Panc1 (cell line): ENCODE measurements around the gene ATP2B2. TPM values are rescaled to one million over a fixed set of nuclear protein-coding genes. Genes with fewer than 3 reads are reported as not detected.

Source experiments
- ATAC-seq: fragments of 200-7000 bp; cut with Tn5 transposase; 2 replicates; pipeline ENCODE4 v1.9.1; 2020; ENCODE audit warnings: mild to moderate bottlenecking, moderate library complexity
- BruUV-seq: library from RNA; stranded (reverse); fragments of 400-500 nt; replicated peaks from 2 replicates; lab custom pipeline; 2021; lab: Mats Ljungman, UMichigan
- CTCF ChIA-PET: fragments of 300-600 bp; sonication (Branson Sonifier 250); formaldehyde crosslinking; loops from one replicate; lab custom pipeline; 2022; ENCODE audit warnings: antibody characterized with exemption; lab: Charles Lee
- POLR2A ChIA-PET: fragments of 300-600 bp; sonication (Branson Sonifier 250); formaldehyde crosslinking; loops from one replicate; lab custom pipeline; 2022; ENCODE audit warnings: antibody characterized with exemption; lab: Charles Lee
- DNase-seq: peaks from one replicate; pipeline ENCODE4 v3.0.0-alpha.2; 2010; ENCODE audit warnings: low read depth, low spot score
- H3K27ac ChIP-seq: 2 replicates; pipeline ENCODE4 v1.5.1; 2011; ENCODE audit warnings: mild to moderate bottlenecking, low read length, inconsistent platforms
- H3K27me3 ChIP-seq: fragments of 200-500 bp; sonication (Bioruptor generic); 2 replicates; pipeline ENCODE4 v1.6.0; 2014; ENCODE audit warnings: low read length, inconsistent platforms; ENCODE audit not compliant: control insufficient read depth, insufficient read depth
- H3K36me3 ChIP-seq: fragments of 200-500 bp; sonication (Bioruptor generic); 2 replicates; pipeline ENCODE4 v1.5.1; 2014; ENCODE audit warnings: inconsistent platforms, mild to moderate bottlenecking, low read length, moderate library complexity; ENCODE audit not compliant: control insufficient read depth, insufficient read depth
- H3K4me1 ChIP-seq: 2 replicates; pipeline ENCODE4 v1.5.1; 2011; ENCODE audit warnings: inconsistent platforms, mild to moderate bottlenecking, low read length, moderate library complexity; ENCODE audit not compliant: control insufficient read depth, insufficient read depth
- H3K4me3 ChIP-seq, 2 experiments: 2 replicates each; pipeline ENCODE4 v1.5.1; 2011 to 2012; ENCODE audit warnings: low read depth in 2 of 2, low read length in 2 of 2, mild to moderate bottlenecking in 2 of 2, inconsistent platforms in 1 of 2, moderate library complexity in 1 of 2
- H3K9me3 ChIP-seq: fragments of 200-500 bp; sonication (Bioruptor generic); 2 replicates; pipeline ENCODE4 v1.5.1; 2014; ENCODE audit warnings: low read depth, mild to moderate bottlenecking, inconsistent platforms, low read length, moderate library complexity; ENCODE audit not compliant: control insufficient read depth, insufficient read depth
- CTCF ChIP-seq: fragments of 450-650 bp; IDR thresholded peaks from 2 replicates; pipeline ENCODE4 v1.5.1; 2017; ENCODE audit warnings: mild to moderate bottlenecking
- POLR2AphosphoS5 ChIP-seq: IDR thresholded peaks from 2 replicates; pipeline ENCODE4 v1.6.1; 2012; ENCODE audit warnings: mild to moderate bottlenecking, low read depth, low read length, moderate library complexity
- SIN3A ChIP-seq: IDR thresholded peaks from 2 replicates; pipeline ENCODE4 v1.6.1; 2012; ENCODE audit warnings: low read depth, mild to moderate bottlenecking, low read length, moderate library complexity, borderline replicate concordance; ENCODE audit not compliant: insufficient read depth
- TCF7L2 ChIP-seq: IDR thresholded peaks from 2 replicates; pipeline ENCODE4 v1.6.1; 2011; ENCODE audit warnings: mild to moderate bottlenecking, low read depth, low read length, inconsistent platforms
- in situ Hi-C: cut with HindIII; loops from 2 replicates; pipeline ENCODE4 v1.10.0; 2016; ENCODE audit warnings: low sequenced_read_pairs, low pct_unique_long_range_greater_than_20kb
- intact Hi-C: fragments of 100-400 bp; cut with micrococcal nuclease; formaldehyde crosslinking; loops from one replicate; pipeline ENCODE4 v1.10.0; 2022; ENCODE audit not compliant: unreplicated experiment
- total RNA-seq: library from RNA; stranded (reverse); gene quantifications from one replicate; pipeline ENCODE4 v1.2.1, GENCODE V29; 2021; ENCODE audit not compliant: unreplicated experiment
- TF ChIP-seq, protein P1 (sequence below), 2 experiments: IDR thresholded peaks; 2 replicates each; pipeline ENCODE4 v1.6.1; 2011 to 2012; ENCODE audit warnings: low read depth in 2 of 2, control low read depth in 1 of 2, low read length in 1 of 2, mild to moderate bottlenecking in 1 of 2, moderate library complexity in 1 of 2; ENCODE audit not compliant: insufficient read depth in 1 of 2

Gene ATP2B2
- total RNA-seq, 1 experiment from 2014 or later, result not detected

- Histone ChIP-seq H3K36me3 (no peaks in the 10 kb centered on the region), H3K27me3 (no peaks in the 10 kb centered on the region), H3K27ac (no peak overlapping the region), H3K4me1 (no peaks in the 10 kb centered on the region), H3K9me3 (no peaks in the 10 kb centered on the region), H3K4me3 (no peak overlapping the region)
- CTCF ChIA-PET, result no interaction called here
- intact Hi-C loops (no loop called here), in situ Hi-C loops (no loop called here)
- TF ChIP-seq CTCF (no peak), POLR2AphosphoS5 (no peak), TCF7L2 (no peak), SIN3A (no peak)
- TF ChIP-seq, protein P1, sequence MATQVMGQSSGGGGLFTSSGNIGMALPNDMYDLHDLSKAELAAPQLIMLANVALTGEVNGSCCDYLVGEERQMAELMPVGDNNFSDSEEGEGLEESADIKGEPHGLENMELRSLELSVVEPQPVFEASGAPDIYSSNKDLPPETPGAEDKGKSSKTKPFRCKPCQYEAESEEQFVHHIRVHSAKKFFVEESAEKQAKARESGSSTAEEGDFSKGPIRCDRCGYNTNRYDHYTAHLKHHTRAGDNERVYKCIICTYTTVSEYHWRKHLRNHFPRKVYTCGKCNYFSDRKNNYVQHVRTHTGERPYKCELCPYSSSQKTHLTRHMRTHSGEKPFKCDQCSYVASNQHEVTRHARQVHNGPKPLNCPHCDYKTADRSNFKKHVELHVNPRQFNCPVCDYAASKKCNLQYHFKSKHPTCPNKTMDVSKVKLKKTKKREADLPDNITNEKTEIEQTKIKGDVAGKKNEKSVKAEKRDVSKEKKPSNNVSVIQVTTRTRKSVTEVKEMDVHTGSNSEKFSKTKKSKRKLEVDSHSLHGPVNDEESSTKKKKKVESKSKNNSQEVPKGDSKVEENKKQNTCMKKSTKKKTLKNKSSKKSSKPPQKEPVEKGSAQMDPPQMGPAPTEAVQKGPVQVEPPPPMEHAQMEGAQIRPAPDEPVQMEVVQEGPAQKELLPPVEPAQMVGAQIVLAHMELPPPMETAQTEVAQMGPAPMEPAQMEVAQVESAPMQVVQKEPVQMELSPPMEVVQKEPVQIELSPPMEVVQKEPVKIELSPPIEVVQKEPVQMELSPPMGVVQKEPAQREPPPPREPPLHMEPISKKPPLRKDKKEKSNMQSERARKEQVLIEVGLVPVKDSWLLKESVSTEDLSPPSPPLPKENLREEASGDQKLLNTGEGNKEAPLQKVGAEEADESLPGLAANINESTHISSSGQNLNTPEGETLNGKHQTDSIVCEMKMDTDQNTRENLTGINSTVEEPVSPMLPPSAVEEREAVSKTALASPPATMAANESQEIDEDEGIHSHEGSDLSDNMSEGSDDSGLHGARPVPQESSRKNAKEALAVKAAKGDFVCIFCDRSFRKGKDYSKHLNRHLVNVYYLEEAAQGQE (IDR thresholded peaks at IDR 0.05; ENCODE audit: insufficient read depth in 1 of 2, low read depth in 2 of 2, low read length in 1 of 2), result no peak
- ATAC-seq (no peak), DNase-seq (no peak)
- POLR2A ChIA-PET, result no interaction called here
- no TSS peak for BruUV-seq
Measured at GRCh38 chr3:10483686-10484345, 21.6 kb downstream of the ATP2B2 start.

GRCh38 chr3:10483364-10483675, 22.1 kb downstream of the ATP2B2 start:
- no peak for TF ChIP-seq TCF7L2
- intact Hi-C loops, result no loop called here
- no peak for ATAC-seq

DNA sequence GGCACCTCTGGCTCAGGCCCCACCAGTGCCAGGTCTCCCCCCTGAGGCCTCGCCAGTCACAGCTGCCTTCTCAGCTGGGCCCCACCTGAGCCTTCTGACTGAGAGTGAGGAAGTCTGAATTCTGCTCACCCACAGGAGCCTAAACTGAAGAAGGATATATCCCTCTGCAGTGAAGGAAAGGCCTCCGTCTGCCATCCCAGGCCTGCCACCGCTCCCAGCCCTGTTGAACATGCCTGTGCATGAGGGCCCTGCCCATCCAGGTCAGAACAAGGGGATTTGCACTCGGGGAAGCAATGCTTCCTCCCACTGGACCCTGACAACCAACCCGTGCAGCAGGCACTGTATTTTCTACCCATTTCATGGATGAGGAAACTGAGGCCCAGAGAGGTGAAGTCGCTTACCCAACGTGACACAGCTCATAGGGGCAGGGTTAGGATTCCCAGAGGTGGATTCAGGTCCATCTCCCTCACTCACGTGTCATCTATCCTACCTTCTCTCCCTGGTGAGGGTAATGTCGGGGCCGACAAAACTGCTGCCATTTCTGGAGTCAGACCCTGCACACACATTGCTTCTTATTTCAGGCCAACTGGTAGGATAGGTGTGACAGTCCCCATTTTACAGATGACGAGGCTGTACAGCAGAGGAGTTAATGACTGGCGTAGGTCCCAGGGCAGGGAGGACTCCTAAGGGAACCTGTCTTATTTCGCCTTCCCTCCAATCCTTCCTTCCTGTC, 22.6 kb downstream of the ATP2B2 start:
- Histone ChIP-seq H3K27me3 (no peaks in the 10 kb centered on the region), H3K4me1 (no peaks in the 10 kb centered on the region), H3K9me3 (no peaks in the 10 kb centered on the region), H3K27ac (no peak overlapping the region), H3K36me3 (no peaks in the 10 kb centered on the region), H3K4me3 (no peak overlapping the region)
- ChIA-PET POLR2A (no interaction called here), CTCF (no interaction called here)
- intact Hi-C loops, result no loop called here
- DNase-seq (no peak), ATAC-seq (no peak)
- BruUV-seq, result no TSS peak
- in situ Hi-C loops, result no loop called here
- no peak for TF ChIP-seq TCF7L2
- TF ChIP-seq CTCF, result no peak
- TF ChIP-seq SIN3A, result no peak
- no peak for TF ChIP-seq POLR2AphosphoS5
- TF ChIP-seq, protein P1 (IDR thresholded peaks at IDR 0.05; ENCODE audit: insufficient read depth in 1 of 2, low read depth in 2 of 2, low read length in 1 of 2), result no peak

More at GRCh38 chr3:10483364-10483675, 22.1 kb downstream of the ATP2B2 start:
- Histone ChIP-seq H3K4me1 (no peaks in the 10 kb centered on the region), H3K27ac (no peak overlapping the region), H3K36me3 (no peaks in the 10 kb centered on the region), H3K4me3 (no peak overlapping the region), H3K27me3 (no peaks in the 10 kb centered on the region), H3K9me3 (no peaks in the 10 kb centered on the region)
- ChIA-PET POLR2A (no interaction called here), CTCF (no interaction called here)
- in situ Hi-C loops, result no loop called here
- BruUV-seq, result no TSS peak
- DNase-seq, result no peak
